ENCODE data around the gene ROBO3.

Gene ROBO3

GRCh38 chr11:124930799-124931198 is 65.6 kb downstream of the ROBO3 start:
- Histone ChIP-seq H3K4me1 (ENCODE audit: control insufficient read depth, insufficient read depth, low read length, poor library complexity, severe bottlenecking) (no peaks in the 10 kb centered on the region), H3K4me3 (ENCODE audit: extremely low read depth, insufficient read depth, low read length, poor library complexity, severe bottlenecking) (no peak overlapping the region), H3K9me3 (ENCODE audit: control insufficient read depth, low read length) (no peaks in the 10 kb centered on the region), H3K27ac (ENCODE audit: low read depth, low read length, severe bottlenecking) (no peak overlapping the region), H3K36me3 (ENCODE audit: control insufficient read depth, insufficient read depth, low read length) (no peaks in the 10 kb centered on the region)
- no CpG with 5 or more reads among the region's 3 CpGs for WGBS, 2 experiments (ENCODE audit: insufficient coverage in 2 of 2)

Data from mesodermal cell (in vitro differentiated cells).